B cell (primary cell): Measurements from ENCODE around the gene VPS51. TPM values are rescaled to one million over a fixed set of nuclear protein-coding genes. Genes with fewer than 3 reads are reported as not detected.

Experiments used
- ATAC-seq: fragments of 200-7000 bp; cut with Tn5 transposase; one replicate; pipeline ENCODE4 v1.10.0; 2021; ENCODE audit warnings: low read depth, mild to moderate bottlenecking, moderate number of reproducible peaks, moderate library complexity
- CTCF ChIA-PET: fragments of 350-600 bp; sonication (Branson Sonifier 250); formaldehyde crosslinking; loops from one replicate; lab custom pipeline; 2021; ENCODE audit warnings: antibody characterized with exemption, inconsistent platforms; lab: Charles Lee
- POLR2A ChIA-PET: fragments of 350-600 bp; sonication (Branson Sonifier 250); formaldehyde crosslinking; loops from one replicate; lab custom pipeline; 2021; ENCODE audit warnings: antibody characterized with exemption; lab: Charles Lee
- DNase-seq: peaks from one replicate; pipeline ENCODE4 v3.0.0; 2013
- H2AFZ ChIP-seq: 2 replicates; pipeline ENCODE4 v1.6.1; 2012; ENCODE audit warnings: mild to moderate bottlenecking, low read depth, low read length; ENCODE audit not compliant: insufficient read depth, poor library complexity, severe bottlenecking
- H3K27ac ChIP-seq, 2 donors: 1 replicate in 1 of 2; 2 replicates in 1 of 2; pipeline ENCODE4 v1.5.1; 2012 to 2013; ENCODE audit warnings: low read length in 2 of 2, mild to moderate bottlenecking in 2 of 2, moderate library complexity in 1 of 2
- H3K27me3 ChIP-seq, 4 experiments: fragments of 200-600 bp in 1 of 4; sonication (generic) in 1 of 4; replicated peaks in 1 of 4; 1 replicate in 2 of 4; 2 replicates in 2 of 4; pipeline versions ENCODE4 v1.6.1 to v1.7.0; 2013 to 2016; ENCODE audit warnings: low read length in 3 of 4, mild to moderate bottlenecking in 2 of 4, mixed read lengths in 1 of 4, moderate library complexity in 1 of 4; ENCODE audit not compliant: insufficient read depth in 4 of 4, control insufficient read depth in 3 of 4; ENCODE audit errors: control extremely low read depth in 1 of 4
- H3K36me3 ChIP-seq, 2 experiments: replicated peaks in 1 of 2; 1 replicate in 1 of 2; 2 replicates in 1 of 2; pipeline versions ENCODE4 v1.6.1 to v1.7.1; 2013; ENCODE audit warnings: low read length in 1 of 2; ENCODE audit not compliant: insufficient read depth in 2 of 2, control insufficient read depth in 1 of 2; ENCODE audit errors: control extremely low read depth in 1 of 2, extremely low read depth in 1 of 2
- H3K4me1 ChIP-seq, 2 donors: fragments of 200-600 bp in 1 of 2; sonication (generic) in 1 of 2; 1 replicate in 1 of 2; 2 replicates in 1 of 2; pipeline versions ENCODE4 v1.5.1 to v1.6.1; 2013 to 2017; ENCODE audit warnings: low read length in 2 of 2; ENCODE audit not compliant: control insufficient read depth in 2 of 2, insufficient read depth in 2 of 2
- H3K4me2 ChIP-seq: replicated peaks from 2 replicates; pipeline ENCODE3; 2012; ENCODE audit warnings: mild to moderate bottlenecking, low read depth, low read length; ENCODE audit not compliant: poor library complexity, severe bottlenecking
- H3K4me3 ChIP-seq, 5 experiments: fragments of 200-600 bp in 1 of 5; sonication (generic) in 1 of 5; 1 replicate in 3 of 5; 2 replicates in 2 of 5; pipeline versions ENCODE4 v1.5.1 to v1.7.0; 2011 to 2016; ENCODE audit warnings: low read length in 4 of 5, mild to moderate bottlenecking in 4 of 5, low read depth in 2 of 5, control low read depth in 1 of 5, moderate library complexity in 1 of 5; ENCODE audit not compliant: insufficient read depth in 1 of 5; ENCODE audit errors: control extremely low read depth in 1 of 5, extremely low read depth in 1 of 5
- H3K79me2 ChIP-seq: fragments of 200-600 bp; sonication (generic); one replicate; pipeline ENCODE4 v1.6.0; 2016; ENCODE audit warnings: low read length; ENCODE audit not compliant: control insufficient read depth, insufficient read depth
- H3K9ac ChIP-seq: fragments of 200-600 bp; sonication (generic); 2 replicates; pipeline ENCODE4 v1.6.1; 2017; ENCODE audit warnings: mild to moderate bottlenecking, low read length, moderate library complexity
- H3K9me3 ChIP-seq, 3 donors: one replicate each; pipeline versions ENCODE4 v1.6.1 to v1.7.1; 2013; ENCODE audit warnings: low read length in 2 of 3; ENCODE audit not compliant: control insufficient read depth in 2 of 3, insufficient read depth in 1 of 3; ENCODE audit errors: control extremely low read depth in 1 of 3
- H4K20me1 ChIP-seq: 2 replicates; pipeline ENCODE4 v1.6.0; 2012; ENCODE audit warnings: mild to moderate bottlenecking, low read length; ENCODE audit not compliant: insufficient read depth, control insufficient read depth, poor library complexity, severe bottlenecking
- H3K27ac Mint-ChIP-seq: one replicate; pipeline ENCODE4 v1.8.0; 2021; ENCODE audit warnings: mixed read lengths
- H3K27me3 Mint-ChIP-seq: one replicate; pipeline ENCODE4 v1.8.0; 2021; ENCODE audit warnings: mixed read lengths
- H3K4me1 Mint-ChIP-seq: one replicate; pipeline ENCODE4 v1.8.0; 2021; ENCODE audit warnings: mixed read lengths
- H3K4me3 Mint-ChIP-seq: one replicate; pipeline ENCODE4 v1.8.0; 2021; ENCODE audit warnings: mixed read lengths
- H3K9me3 Mint-ChIP-seq: one replicate; pipeline ENCODE4 v1.8.0; 2022; ENCODE audit warnings: mixed read lengths; ENCODE audit not compliant: insufficient read depth
- CTCF ChIP-seq: fragments of 200-600 bp; IDR thresholded peaks from one replicate; pipeline ENCODE4 v1.8.0; 2022; ENCODE audit warnings: antibody characterized with exemption, mild to moderate bottlenecking
- EZH2 ChIP-seq: IDR thresholded peaks from 2 replicates; pipeline ENCODE4 v1.6.1; 2012; ENCODE audit warnings: borderline replicate concordance, low read depth, mild to moderate bottlenecking, moderate library complexity, low read length; ENCODE audit not compliant: insufficient read depth, poor library complexity, severe bottlenecking
- WGBS: methylation state at CpG from one replicate; pipeline ENCODE4 v1.1.5; 2013; ENCODE audit warnings: missing lambda C conversion rate; ENCODE audit not compliant: insufficient coverage; 5-methylcytosine and 5-hydroxymethylcytosine counted together
- intact Hi-C: fragments of 100-400 bp; cut with micrococcal nuclease; formaldehyde crosslinking; loops from one replicate; pipeline ENCODE4 v1.10.0; 2022
- polyA plus RNA-seq: library from polyadenylated mRNA; depleted of rRNA; stranded (reverse); fragments of >200 nt; gene quantifications from 2 replicates; pipeline ENCODE4 v1.2.3, GENCODE V29; 2012
- total RNA-seq, 2 donors: library from RNA; stranded (reverse); fragments of 120-200 nt in 1 of 2; gene quantifications; 1 replicate in 1 of 2; 2 replicates in 1 of 2; pipeline versions ENCODE4 v1.2.3 to v1.2.4, GENCODE V29; 2013 to 2022

Gene VPS51
- total and polyA plus RNA-seq, 2 donors (not counting 1 experiment from before 2014, with no cell fraction given) = 206 to 223 TPM

- H3K27me3 Mint-ChIP-seq = no peaks in the 10 kb centered on the region
- Histone ChIP-seq H3K4me3 (peak overlapping the region in 4 of 5 experiments; percentile 58 to 92 (median 72)), H3K27ac (peak overlapping the region; percentile 44 to 48), H3K79me2 (peaks cover 49% of the 10 kb centered on the region), H3K36me3 (peaks cover 0 to 31% of the 10 kb centered on the region in 2 experiments), H4K20me1 (peaks cover 48% of the 10 kb centered on the region), H3K27me3 (no peaks in the 10 kb centered on the region), H2AFZ (peak overlapping the region; percentile 64), H3K9ac (peak overlapping the region; percentile 80), H3K4me1 (peaks cover 30 to 53% of the 10 kb centered on the region in 2 donors), H3K4me2 (peak overlapping the region; percentile 99), H3K9me3 (no peaks in the 10 kb centered on the region)
- intact Hi-C loops = loop anchor here (1.0 to 10.0 kb wide), 5 partner anchors 16 to 502 kb away; partner anchors contain the start of genes ATG2A, MAP3K11, PCNX3 and POLA2
- H3K4me1 Mint-ChIP-seq = peaks cover 57% of the 10 kb centered on the region
- WGBS = under 1% methylated on average over 55 of the region's 57 CpGs
- H3K9me3 Mint-ChIP-seq = no peaks in the 10 kb centered on the region
- peak overlapping the region; percentile 81 for H3K27ac Mint-ChIP-seq
- CTCF ChIA-PET = interaction anchor here (0.6 to 7.7 kb wide), 18 partner anchors 9 to 265 kb away, joined by 3 to 118 read pairs (median 4); partner anchors contain the start of genes ARL2, CAPN1, FAU and MRPL49
- H3K4me3 Mint-ChIP-seq = peak overlapping the region; percentile 89
- DNase-seq (peak; percentile 86), ATAC-seq (peak; percentile 44)
- peak; percentile 90 for TF ChIP-seq CTCF
- TF ChIP-seq EZH2 = no peak
- POLR2A ChIA-PET = interaction anchor here (0.6 to 3.6 kb wide), 12 partner anchors 9 to 1176 kb away, joined by 3 to 27 read pairs (median 7); partner anchors contain the start of genes ARL2, CAPN1, DPF2 and FAU
Measured at GRCh38 chr11:65112546-65113360, 16.7 kb downstream of the VPS51 start.
